ENCODE measurements around the gene RPL7A. TPM values are rescaled to one million over a fixed set of nuclear protein-coding genes. Genes with fewer than 3 reads are reported as not detected.
A peak's percentile ranks its signal among the peaks of the same experiment; 100 is the strongest.

RPL7A gene
- total and polyA plus RNA-seq, 2 of the 13 experiments (the other 11 are each of a cell fraction or from before 2014, with no cell fraction given): 2,401 to 2,938 TPM

DNA sequence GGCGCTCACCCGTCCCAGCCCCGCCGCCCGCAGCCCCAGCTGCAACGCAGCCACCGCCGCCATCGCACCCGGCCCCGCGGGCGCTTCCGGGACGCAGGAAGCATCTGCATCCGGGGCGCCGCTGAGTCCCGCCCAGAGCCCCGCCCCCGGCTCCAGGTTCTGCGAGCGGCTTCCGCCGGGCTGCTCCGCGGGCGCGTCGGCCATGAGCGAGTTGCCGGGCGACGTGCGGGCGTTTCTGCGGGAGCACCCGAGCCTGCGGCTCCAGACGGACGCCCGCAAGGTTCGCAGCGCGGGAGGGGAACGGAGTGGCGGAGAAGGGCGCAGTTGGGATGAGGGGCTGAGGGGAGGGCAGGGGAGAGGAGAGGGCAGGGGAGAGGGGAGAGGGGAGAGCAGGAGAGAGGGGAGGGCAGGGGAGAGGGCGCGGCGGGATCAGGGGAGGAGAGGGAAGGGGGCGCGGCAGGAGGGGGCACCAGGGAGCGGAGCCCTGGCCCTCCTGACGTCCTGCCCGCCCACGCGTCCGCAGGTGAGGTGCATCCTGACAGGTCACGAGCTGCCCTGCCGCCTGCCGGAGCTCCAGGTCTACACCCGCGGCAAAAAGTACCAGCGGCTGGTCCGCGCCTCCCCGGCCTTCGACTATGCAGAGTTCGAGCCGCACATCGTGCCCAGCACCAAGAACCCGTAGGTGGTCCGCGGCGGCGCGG is 8.5 kb downstream of the RPL7A start, which contains the start of the genes SURF1 and SURF2 (continued):
- TF ChIP-seq, protein P1, sequence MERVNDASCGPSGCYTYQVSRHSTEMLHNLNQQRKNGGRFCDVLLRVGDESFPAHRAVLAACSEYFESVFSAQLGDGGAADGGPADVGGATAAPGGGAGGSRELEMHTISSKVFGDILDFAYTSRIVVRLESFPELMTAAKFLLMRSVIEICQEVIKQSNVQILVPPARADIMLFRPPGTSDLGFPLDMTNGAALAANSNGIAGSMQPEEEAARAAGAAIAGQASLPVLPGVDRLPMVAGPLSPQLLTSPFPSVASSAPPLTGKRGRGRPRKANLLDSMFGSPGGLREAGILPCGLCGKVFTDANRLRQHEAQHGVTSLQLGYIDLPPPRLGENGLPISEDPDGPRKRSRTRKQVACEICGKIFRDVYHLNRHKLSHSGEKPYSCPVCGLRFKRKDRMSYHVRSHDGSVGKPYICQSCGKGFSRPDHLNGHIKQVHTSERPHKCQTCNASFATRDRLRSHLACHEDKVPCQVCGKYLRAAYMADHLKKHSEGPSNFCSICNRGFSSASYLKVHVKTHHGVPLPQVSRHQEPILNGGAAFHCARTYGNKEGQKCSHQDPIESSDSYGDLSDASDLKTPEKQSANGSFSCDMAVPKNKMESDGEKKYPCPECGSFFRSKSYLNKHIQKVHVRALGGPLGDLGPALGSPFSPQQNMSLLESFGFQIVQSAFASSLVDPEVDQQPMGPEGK (CRISPR knock-in tag; IDR thresholded peaks at IDR 0.05): 0 out of 2 replicates have a peak, but pooled peaks have one; percentile 1
- TF ChIP-seq ZNF556 (CRISPR knock-in tag; IDR thresholded peaks at IDR 0.05; ENCODE audit: borderline replicate concordance) (0 out of 2 replicates have a peak, but pooled peaks have one; percentile 16), KLF12 (CRISPR knock-in tag; IDR thresholded peaks at IDR 0.05; ENCODE audit: borderline replicate concordance) (0 out of 2 replicates have a peak, but pooled peaks have one; percentile 20), CREB1 (IDR thresholded peaks at IDR 0.05) (0 out of 2 replicates have a peak, but pooled peaks have one; percentile 1), CREB1 (CRISPR knock-in tag; IDR thresholded peaks at IDR 0.05) (no peak), HNRNPK (IDR thresholded peaks at IDR 0.05; ENCODE audit: low read depth, low read length, poor library complexity, severe bottlenecking) (peak; percentile 99), KDM5A (IDR thresholded peaks at IDR 0.05; ENCODE audit: borderline replicate concordance, low read length) (peak; percentile 50), GABPA (IDR thresholded peaks at IDR 0.05; ENCODE audit: low read depth, low read length) (no peak), GABPA (CRISPR knock-in tag; IDR thresholded peaks at IDR 0.05; ENCODE audit: low read depth) (peak; percentile 86), MXD1 (CRISPR knock-in tag; IDR thresholded peaks at IDR 0.05) (peak; percentile 16; the same call in 1 of the 2 replicates), ARNT2 (CRISPR knock-in tag; IDR thresholded peaks at IDR 0.05; ENCODE audit: low read depth) (peak; percentile 36; the same call in 1 of the 2 replicates), MEIS2 (CRISPR knock-in tag; IDR thresholded peaks at IDR 0.05) (peak; percentile 28; the same call in 1 of the 2 replicates), ZNF766 (CRISPR knock-in tag; IDR thresholded peaks at IDR 0.05; ENCODE audit: borderline replicate concordance) (no peak), NR0B2 (CRISPR knock-in tag; IDR thresholded peaks at IDR 0.05) (0 out of 2 replicates have a peak, but pooled peaks have one; percentile 47), ZFP90 (CRISPR knock-in tag; IDR thresholded peaks at IDR 0.05; ENCODE audit: borderline replicate concordance) (peak; percentile 62; the same call in 1 of the 2 replicates), RBFOX2 (IDR thresholded peaks at IDR 0.05; ENCODE audit: low read depth, low read length) (peak; percentile 83), GABPB1 (CRISPR knock-in tag; IDR thresholded peaks at IDR 0.05) (peak; percentile 93), MAFK (conservative IDR thresholded peaks at IDR 0.05 in 1 of 2, IDR thresholded peaks at IDR 0.05 in 1 of 2; ENCODE audit: low read length in 2 of 2) (no peak)
- TF ChIP-seq, protein P2, sequence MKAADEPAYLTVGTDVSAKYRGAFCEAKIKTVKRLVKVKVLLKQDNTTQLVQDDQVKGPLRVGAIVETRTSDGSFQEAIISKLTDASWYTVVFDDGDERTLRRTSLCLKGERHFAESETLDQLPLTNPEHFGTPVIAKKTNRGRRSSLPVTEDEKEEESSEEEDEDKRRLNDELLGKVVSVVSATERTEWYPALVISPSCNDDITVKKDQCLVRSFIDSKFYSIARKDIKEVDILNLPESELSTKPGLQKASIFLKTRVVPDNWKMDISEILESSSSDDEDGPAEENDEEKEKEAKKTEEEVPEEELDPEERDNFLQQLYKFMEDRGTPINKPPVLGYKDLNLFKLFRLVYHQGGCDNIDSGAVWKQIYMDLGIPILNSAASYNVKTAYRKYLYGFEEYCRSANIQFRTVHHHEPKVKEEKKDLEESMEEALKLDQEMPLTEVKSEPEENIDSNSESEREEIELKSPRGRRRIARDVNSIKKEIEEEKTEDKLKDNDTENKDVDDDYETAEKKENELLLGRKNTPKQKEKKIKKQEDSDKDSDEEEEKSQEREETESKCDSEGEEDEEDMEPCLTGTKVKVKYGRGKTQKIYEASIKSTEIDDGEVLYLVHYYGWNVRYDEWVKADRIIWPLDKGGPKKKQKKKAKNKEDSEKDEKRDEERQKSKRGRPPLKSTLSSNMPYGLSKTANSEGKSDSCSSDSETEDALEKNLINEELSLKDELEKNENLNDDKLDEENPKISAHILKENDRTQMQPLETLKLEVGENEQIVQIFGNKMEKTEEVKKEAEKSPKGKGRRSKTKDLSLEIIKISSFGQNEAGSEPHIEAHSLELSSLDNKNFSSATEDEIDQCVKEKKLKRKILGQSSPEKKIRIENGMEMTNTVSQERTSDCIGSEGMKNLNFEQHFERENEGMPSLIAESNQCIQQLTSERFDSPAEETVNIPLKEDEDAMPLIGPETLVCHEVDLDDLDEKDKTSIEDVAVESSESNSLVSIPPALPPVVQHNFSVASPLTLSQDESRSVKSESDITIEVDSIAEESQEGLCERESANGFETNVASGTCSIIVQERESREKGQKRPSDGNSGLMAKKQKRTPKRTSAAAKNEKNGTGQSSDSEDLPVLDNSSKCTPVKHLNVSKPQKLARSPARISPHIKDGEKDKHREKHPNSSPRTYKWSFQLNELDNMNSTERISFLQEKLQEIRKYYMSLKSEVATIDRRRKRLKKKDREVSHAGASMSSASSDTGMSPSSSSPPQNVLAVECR (CRISPR knock-in tag; IDR thresholded peaks at IDR 0.05; ENCODE audit: borderline replicate concordance): peak; percentile 87

All from HepG2 (cell line).